ENCODE data around the gene FCGR2B.
"Not testable (repeated sequence)": the region's sequence is repeated elsewhere in the genome, so short reads cannot be mapped to it uniquely, and the experiment has no call there.

FCGR2B gene

DNA sequence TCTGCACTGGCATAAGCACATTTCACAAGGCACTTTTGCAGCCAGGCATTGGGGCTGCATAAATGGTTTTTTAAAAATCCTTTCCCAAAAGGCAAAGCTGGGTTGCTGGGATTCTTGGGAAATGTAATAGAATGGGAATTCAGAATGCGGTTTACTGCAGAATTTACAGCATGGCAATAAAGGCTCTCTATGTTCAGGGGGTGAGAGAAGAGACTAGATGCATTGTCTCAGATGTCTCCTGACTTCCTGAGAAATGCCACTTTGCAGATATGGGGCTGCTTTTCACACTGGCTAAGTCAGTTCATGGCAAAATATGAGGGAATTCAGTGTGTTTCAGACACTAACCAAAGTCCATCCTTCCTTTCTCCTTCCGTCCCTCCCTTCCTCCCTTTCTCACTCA is 13.5 kb downstream of the FCGR2B start:
- TF ChIP-seq, protein P1, sequence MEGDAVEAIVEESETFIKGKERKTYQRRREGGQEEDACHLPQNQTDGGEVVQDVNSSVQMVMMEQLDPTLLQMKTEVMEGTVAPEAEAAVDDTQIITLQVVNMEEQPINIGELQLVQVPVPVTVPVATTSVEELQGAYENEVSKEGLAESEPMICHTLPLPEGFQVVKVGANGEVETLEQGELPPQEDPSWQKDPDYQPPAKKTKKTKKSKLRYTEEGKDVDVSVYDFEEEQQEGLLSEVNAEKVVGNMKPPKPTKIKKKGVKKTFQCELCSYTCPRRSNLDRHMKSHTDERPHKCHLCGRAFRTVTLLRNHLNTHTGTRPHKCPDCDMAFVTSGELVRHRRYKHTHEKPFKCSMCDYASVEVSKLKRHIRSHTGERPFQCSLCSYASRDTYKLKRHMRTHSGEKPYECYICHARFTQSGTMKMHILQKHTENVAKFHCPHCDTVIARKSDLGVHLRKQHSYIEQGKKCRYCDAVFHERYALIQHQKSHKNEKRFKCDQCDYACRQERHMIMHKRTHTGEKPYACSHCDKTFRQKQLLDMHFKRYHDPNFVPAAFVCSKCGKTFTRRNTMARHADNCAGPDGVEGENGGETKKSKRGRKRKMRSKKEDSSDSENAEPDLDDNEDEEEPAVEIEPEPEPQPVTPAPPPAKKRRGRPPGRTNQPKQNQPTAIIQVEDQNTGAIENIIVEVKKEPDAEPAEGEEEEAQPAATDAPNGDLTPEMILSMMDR (IDR thresholded peaks at IDR 0.05; ENCODE audit: insufficient read depth, low read depth, low read length, missing control alignments), result no peak
- DNase-seq (ENCODE audit: low read depth), result no peak
- no peak overlapping the region for H3K4me3 ChIP-seq (ENCODE audit: low read length)

DNA sequence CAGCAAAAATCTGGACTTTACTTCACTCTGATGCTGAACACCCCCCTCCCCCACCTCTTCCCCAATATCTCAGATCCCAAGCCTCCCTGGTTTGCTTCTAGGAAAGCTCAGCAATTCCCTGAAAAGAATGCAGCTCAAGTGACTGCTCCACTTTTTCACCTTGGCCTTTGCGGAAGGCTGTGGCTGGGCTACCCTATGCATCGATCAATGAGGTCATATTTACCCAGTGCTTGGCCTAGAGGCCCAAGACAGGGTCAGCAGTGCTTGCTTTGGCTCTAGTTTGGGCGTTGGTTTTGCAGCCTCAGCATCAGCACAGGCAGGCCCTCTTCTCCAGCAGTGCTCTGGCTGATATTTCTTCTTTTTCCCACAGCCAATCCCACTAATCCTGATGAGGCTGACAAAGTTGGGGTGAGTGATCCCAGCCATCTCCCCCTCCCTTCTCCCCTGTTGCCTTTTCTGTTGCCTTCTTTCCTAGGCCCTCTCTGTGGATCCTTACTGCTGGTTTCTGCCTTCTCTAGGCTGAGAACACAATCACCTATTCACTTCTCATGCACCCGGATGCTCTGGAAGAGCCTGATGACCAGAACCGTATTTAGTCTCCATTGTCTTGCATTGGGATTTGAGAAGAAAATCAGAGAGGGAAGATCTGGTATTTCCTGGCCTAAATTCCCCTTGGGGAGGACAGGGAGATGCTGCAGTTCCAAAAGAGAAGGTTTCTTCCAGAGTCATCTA is 14.2 kb downstream of the FCGR2B start:
- TF ChIP-seq, protein P1 (IDR thresholded peaks at IDR 0.05; ENCODE audit: insufficient read depth, low read depth, low read length, missing control alignments), result no peak
- H3K4me3 ChIP-seq (ENCODE audit: low read length), result no peak overlapping the region
- no peak for DNase-seq (ENCODE audit: low read depth)

DNA sequence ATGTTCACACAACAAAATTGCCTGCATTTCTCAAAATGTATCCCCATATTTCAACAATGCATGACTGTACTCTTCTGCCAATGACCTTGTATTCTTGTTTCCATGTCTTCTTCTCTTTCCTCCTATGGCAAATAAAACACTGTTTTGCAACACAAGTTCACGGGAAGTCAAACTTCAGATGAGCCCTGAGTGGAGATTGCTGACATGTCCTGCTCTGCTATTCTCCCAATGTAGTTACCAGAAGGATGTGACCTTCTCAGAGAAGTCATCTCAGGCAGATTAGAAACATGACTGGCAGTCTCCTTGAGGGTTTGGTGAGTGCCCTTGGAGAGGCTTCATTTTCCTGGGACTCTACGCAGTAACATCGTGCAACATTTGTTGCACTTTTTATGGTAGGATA is 15.6 kb downstream of the FCGR2B start:
- TF ChIP-seq, protein P1 (IDR thresholded peaks at IDR 0.05; ENCODE audit: insufficient read depth, low read depth, low read length, missing control alignments), result no peak
- DNase-seq (ENCODE audit: low read depth), result no peak
- no peak overlapping the region for H3K4me3 ChIP-seq (ENCODE audit: low read length)

DNA sequence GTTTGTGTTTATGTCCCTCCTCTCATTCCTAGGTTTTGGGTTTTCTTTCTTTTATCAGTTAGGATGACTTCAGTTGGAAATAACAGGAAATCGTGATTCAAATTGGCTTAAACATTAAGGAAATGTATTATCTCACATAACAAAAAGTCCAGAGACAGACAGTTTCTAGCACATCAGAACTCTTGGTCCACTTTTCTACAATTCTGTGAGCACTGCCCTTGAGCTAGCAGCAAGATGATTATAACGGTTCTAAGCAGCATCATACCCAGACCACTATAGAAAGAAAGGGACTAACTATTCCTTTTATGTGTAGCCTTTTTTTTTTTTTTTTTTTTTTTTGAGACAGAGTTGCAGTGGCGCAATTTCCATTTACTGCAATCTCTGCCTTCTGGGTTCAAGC is 18.9 kb downstream of the FCGR2B start:
- TF ChIP-seq, protein P1 (IDR thresholded peaks at IDR 0.05; ENCODE audit: insufficient read depth, low read depth, low read length, missing control alignments), result no peak
- H3K4me3 ChIP-seq (ENCODE audit: low read length), result no peak overlapping the region
- no peak for DNase-seq (ENCODE audit: low read depth)

DNA sequence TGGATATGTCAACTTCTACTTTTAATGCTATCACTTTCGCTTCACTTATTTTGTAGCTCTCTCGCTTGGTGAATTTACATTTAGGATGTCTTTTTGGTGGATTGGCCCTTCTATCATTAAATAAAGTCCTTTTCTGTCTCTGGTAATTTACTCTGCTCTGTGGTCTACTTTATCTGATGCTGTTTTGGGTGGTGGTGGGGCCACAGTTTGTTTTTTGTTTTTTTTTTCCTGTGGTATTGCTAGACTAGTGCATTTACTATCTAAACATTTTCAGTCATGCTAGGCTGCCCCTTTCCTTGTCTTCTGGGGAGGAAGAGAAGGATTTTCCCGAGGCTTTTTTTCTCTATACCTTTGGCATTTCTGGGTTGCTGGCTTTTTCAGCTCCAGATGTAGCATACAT is 26.0 kb downstream of the FCGR2B start:
- no peak overlapping the region for H3K4me3 ChIP-seq (ENCODE audit: low read length)
- DNase-seq (ENCODE audit: low read depth), result no peak
- TF ChIP-seq, protein P1 (IDR thresholded peaks at IDR 0.05; ENCODE audit: insufficient read depth, low read depth, low read length, missing control alignments), result no peak

DNA sequence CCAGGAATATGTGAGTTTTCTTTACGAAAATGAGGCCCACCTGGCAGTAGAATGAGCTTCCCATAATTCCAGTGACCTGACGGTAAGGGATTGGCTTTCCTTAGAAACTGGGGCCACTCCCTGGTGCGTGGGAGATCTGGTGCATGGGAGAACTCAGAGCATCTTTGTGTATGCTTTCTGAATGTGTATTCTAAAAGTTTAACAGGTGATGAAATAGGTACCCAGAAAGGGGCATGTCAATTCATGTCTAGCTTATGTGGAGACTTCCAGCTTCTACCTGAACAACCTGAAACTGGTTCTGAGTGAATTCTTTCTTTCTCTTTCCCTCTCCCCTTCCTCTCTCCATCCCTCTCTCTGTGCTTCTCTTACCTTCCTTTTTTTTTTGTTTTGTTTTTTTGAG is 28.9 kb downstream of the FCGR2B start:
- TF ChIP-seq, protein P1 (IDR thresholded peaks at IDR 0.05; ENCODE audit: insufficient read depth, low read depth, low read length, missing control alignments), result no peak
- peak; percentile 78 for DNase-seq (ENCODE audit: low read depth)
- H3K4me3 ChIP-seq (ENCODE audit: low read length), result no peak overlapping the region

DNA sequence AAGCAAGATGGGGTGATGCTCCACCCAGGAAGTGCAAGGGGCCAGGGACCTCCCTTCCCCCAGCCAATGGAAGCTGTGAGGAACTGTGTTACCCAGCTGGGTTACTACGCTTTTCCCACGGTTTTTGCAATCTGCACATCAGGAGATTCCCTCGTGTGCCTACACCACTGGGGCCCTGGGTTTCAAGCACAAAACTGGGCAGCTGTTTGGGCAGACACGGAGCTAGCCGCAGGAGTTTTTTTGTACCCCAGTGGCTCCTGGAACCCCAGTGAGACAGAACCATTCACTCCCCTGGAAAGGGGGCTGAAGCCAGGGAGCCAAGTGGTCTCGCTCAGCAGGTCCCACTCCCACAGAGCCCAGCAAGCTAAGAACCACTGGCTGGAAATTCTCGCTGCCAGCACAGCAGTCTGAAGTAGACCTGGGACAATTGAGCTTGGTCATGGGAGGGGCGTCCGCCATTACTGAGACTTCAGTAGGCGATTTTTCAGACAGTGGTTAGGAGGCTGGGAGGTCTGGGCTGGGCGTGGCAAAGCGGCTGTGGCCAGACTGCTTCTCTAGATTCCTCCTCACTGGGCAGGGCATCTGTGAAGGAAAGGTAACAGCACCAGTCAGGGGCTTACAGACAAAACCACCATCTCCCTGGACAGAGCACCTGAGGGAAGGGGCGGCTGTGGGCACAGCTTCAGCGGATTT is 30.2 kb downstream of the FCGR2B start:
- not testable (repeated sequence) for H3K4me3 ChIP-seq (ENCODE audit: low read length); DNase-seq (ENCODE audit: low read depth)

DNA sequence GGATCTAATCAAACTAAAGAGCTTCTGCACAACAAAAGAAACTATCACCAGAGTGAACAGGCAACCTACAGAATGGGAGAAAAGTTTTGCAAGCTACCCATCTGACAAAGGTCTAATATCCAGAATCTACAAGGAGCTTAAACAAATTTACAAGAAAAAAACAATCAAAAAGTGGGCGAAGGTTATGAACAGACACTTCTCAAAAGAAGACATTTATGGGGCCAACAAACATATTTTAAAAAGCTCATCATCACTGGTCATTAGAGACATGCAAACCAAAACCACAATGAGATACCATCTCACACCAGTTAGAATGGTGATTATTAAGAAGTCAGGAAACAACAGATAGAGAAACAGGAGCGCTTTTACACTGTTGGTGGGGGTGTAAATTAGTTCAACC is 35.4 kb downstream of the FCGR2B start:
- DNase-seq (ENCODE audit: low read depth); H3K4me3 ChIP-seq (ENCODE audit: low read length): not testable (repeated sequence)
